Activated CD4-positive, alpha-beta T cell treated with anti-CD3 and anti-CD28 coated beads for 36 hours (primary cell): Measurements from ENCODE around the gene CTIF. TPM values are rescaled to one million over a fixed set of nuclear protein-coding genes. Genes with fewer than 3 reads are reported as not detected.

ENCODE experiments used
- ATAC-seq: fragments of 200-7000 bp; cut with Tn5 transposase; one replicate; pipeline ENCODE4 v1.10.0; 2021; ENCODE audit warnings: mild to moderate bottlenecking, moderate library complexity
- CTCF ChIA-PET: fragments of 350-600 bp; sonication (Branson Sonifier 250); formaldehyde crosslinking; loops from one replicate; lab custom pipeline; 2021; ENCODE audit warnings: antibody characterized with exemption; lab: Charles Lee
- POLR2A ChIA-PET: fragments of 350-600 bp; sonication (Branson Sonifier 250); formaldehyde crosslinking; loops from one replicate; lab custom pipeline; 2021; ENCODE audit warnings: antibody characterized with exemption, inconsistent platforms; lab: Charles Lee
- DNase-seq: peaks from one replicate; pipeline ENCODE4 v3.0.0-alpha.2; 2020
- H3K27ac Mint-ChIP-seq: one replicate; pipeline ENCODE4 v1.8.0; 2021; ENCODE audit warnings: mixed read lengths
- H3K27me3 Mint-ChIP-seq: one replicate; pipeline ENCODE4 v1.8.0; 2021; ENCODE audit warnings: mixed read lengths
- H3K36me3 Mint-ChIP-seq: one replicate; pipeline ENCODE4 v1.8.0; 2021; ENCODE audit warnings: low read depth, mixed read lengths
- H3K4me1 Mint-ChIP-seq: one replicate; pipeline ENCODE4 v1.8.0; 2021; ENCODE audit warnings: mixed read lengths
- H3K4me3 Mint-ChIP-seq: one replicate; pipeline ENCODE4 v1.8.0; 2021; ENCODE audit warnings: mild to moderate bottlenecking, moderate library complexity, mixed read lengths
- H3K9me3 Mint-ChIP-seq: one replicate; pipeline ENCODE4 v1.8.0; 2021; ENCODE audit warnings: low read depth, mixed read lengths
- intact Hi-C, 2 experiments: fragments of 100-400 bp; cut with DNase I in 1 of 2; cut with micrococcal nuclease in 1 of 2; formaldehyde crosslinking; loops; one replicate each; pipeline versions ENCODE4 v1.14.2 to v1.15.1; 2022 to 2024; cut with DNase I, micrococcal nuclease
- total RNA-seq, 2 experiments: library from RNA; stranded (reverse); gene quantifications; one replicate each; pipeline ENCODE4 v1.2.3, GENCODE V29; 2021

The CTIF gene
- total RNA-seq, 2 experiments from 2014 or later: 4.5 to 5.3 TPM

DNA sequence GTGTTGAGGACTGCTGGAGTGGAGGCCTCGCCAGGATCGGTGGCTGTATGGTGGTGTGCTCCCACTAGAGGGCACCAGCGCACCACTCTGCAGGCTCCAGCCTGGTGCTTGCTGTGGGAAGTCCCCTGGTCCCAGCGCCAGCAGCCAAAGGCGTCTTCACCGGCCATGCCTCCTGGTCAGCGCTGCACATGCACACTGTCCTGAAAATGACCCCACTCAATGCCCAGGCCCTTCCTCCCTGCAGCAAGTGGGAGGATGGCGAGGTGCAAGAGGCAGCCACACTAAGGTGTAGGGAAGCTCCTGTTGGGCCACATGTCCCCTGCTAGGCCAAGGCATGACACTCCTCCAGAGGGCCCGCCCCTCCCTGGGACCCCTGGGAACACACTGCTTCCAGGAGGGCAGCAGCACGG, 136.5 kb downstream of the CTIF start:
- no peak overlapping the region for H3K27ac Mint-ChIP-seq
- peak; percentile 97 for ATAC-seq
- H3K36me3 Mint-ChIP-seq: peaks cover 7% of the 10 kb centered on the region
- peak; percentile 91 for DNase-seq
- POLR2A ChIA-PET: no interaction called here
- peaks cover 2% of the 10 kb centered on the region for H3K4me1 Mint-ChIP-seq
- intact Hi-C loops: loop anchor here (1.0 to 10.0 kb wide), 14 partner anchors 237 to 1109 kb away; partner anchors contain the start of gene SMAD7 (in 1 of the 2)
- H3K27me3 Mint-ChIP-seq: no peaks in the 10 kb centered on the region
- peaks cover 7% of the 10 kb centered on the region for H3K9me3 Mint-ChIP-seq
- no peak overlapping the region for H3K4me3 Mint-ChIP-seq
- CTCF ChIA-PET: interaction anchor here (0.5 to 1.2 kb wide), 10 partner anchors 8 to 1555 kb away, joined by 3 to 5 read pairs (median 4); no protein-coding TSS in a partner anchor

DNA sequence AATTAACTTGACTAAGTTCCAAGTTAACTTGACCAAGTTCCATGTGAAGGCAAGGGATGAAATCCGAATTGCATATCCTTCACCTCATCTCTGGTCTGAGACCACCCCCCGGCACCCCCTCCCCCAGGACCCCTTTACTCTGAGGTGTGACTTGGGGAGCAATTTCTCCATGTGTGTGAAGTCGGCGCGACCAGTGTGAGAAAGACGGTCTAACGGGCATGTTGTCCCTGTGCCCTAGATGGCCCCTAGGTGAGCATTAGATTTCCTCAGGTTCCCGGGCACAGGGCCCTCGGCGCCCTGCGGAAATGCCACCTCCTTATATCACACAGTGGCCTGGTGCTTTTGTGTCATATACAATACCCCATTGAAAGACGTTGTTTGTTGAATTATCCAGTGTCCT, 137.1 kb downstream of the CTIF start:
- Mint-ChIP-seq H3K4me3 (no peak overlapping the region), H3K36me3 (peaks cover 7% of the 10 kb centered on the region), H3K27ac (no peak overlapping the region), H3K9me3 (peaks cover 7% of the 10 kb centered on the region), H3K4me1 (peaks cover 2% of the 10 kb centered on the region), H3K27me3 (no peaks in the 10 kb centered on the region)
- ChIA-PET POLR2A (no interaction called here), CTCF (interaction anchor here (0.5 to 1.2 kb wide), 11 partner anchors 8 to 1554 kb away, joined by 3 to 5 read pairs (median 4); no protein-coding TSS in a partner anchor)
- intact Hi-C loops: loop anchor here (1.0 to 10.0 kb wide), 18 partner anchors 101 to 1183 kb away; partner anchors contain the start of gene SMAD7 (in 1 of the 2)
- ATAC-seq (no peak), DNase-seq (no peak)

DNA sequence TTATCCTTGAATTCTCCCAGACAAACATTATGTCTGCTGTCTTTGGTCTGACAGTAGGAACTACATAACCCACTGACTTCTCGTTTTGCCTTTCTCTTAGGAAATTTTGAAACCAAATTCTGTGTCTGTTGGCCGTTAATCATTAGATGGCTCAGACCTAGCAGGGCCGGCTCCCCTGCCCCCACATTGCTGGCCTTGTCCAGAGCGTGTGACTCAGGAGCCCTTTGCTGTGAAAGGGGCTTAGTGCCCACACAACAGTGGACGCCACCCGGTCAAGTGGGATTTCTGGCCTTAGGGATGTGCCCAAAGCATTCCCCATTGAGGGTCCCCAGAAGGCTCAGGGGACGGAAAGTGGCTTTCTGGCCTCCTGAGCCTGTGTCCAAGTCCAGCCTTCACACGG, 137.5 kb downstream of the CTIF start:
- ATAC-seq (no peak), DNase-seq (no peak)
- Mint-ChIP-seq H3K4me3 (no peak overlapping the region), H3K4me1 (peaks cover 2% of the 10 kb centered on the region), H3K27ac (no peak overlapping the region), H3K36me3 (peaks cover 4% of the 10 kb centered on the region), H3K27me3 (no peaks in the 10 kb centered on the region), H3K9me3 (peaks cover 4% of the 10 kb centered on the region)
- intact Hi-C loops: loop anchor here (1.0 to 10.0 kb wide), 13 partner anchors 100 to 1182 kb away; partner anchors contain the start of gene SMAD7 (in 1 of the 2)
- ChIA-PET CTCF (interaction anchor here (0.6 to 1.3 kb wide), 6 partner anchors 13 to 1031 kb away, joined by 3 read pairs; no protein-coding TSS in a partner anchor), POLR2A (no interaction called here)

DNA sequence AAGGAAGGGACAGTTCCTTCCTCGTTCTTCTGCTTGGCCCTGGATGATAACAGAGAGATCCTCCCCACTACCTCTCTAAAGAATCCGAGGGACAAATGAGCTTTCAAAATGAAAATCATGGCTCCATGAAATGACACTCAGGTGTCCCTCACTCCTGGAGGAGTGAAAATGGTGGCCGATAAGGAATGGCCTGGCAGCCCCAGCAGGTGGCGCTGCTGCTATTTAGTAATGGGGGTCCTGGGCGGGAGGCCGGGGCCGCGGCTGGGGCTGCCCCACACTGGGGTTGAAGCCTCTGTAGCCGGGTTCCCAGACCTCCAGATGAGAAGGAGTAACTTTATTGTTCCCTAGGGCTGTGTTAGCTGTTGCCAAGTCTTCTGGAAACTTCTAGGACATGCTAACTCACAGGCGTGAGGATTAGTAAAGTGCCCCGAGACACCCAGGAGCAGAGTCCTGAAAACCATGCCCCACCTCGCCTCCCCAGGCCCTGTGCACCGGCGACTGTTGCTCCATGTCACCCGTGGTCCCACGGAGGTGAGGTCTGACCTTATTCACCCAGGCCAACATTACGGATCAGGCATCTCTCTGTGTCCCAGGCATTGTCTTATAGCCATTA, 138.0 kb downstream of the CTIF start:
- Mint-ChIP-seq H3K36me3 (no peaks in the 10 kb centered on the region), H3K9me3 (no peaks in the 10 kb centered on the region), H3K27ac (no peak overlapping the region), H3K4me1 (peaks cover 2% of the 10 kb centered on the region), H3K27me3 (no peaks in the 10 kb centered on the region), H3K4me3 (no peak overlapping the region)
- intact Hi-C loops: loop anchor here (1.0 to 10.0 kb wide), 13 partner anchors 100 to 1182 kb away; partner anchors contain the start of gene SMAD7 (in 1 of the 2)
- POLR2A ChIA-PET: no interaction called here
- CTCF ChIA-PET: interaction anchor here (0.5 to 1.3 kb wide), 8 partner anchors 14 to 1753 kb away, joined by 3 read pairs; no protein-coding TSS in a partner anchor
- DNase-seq (peak; percentile 84), ATAC-seq (no peak)

DNA sequence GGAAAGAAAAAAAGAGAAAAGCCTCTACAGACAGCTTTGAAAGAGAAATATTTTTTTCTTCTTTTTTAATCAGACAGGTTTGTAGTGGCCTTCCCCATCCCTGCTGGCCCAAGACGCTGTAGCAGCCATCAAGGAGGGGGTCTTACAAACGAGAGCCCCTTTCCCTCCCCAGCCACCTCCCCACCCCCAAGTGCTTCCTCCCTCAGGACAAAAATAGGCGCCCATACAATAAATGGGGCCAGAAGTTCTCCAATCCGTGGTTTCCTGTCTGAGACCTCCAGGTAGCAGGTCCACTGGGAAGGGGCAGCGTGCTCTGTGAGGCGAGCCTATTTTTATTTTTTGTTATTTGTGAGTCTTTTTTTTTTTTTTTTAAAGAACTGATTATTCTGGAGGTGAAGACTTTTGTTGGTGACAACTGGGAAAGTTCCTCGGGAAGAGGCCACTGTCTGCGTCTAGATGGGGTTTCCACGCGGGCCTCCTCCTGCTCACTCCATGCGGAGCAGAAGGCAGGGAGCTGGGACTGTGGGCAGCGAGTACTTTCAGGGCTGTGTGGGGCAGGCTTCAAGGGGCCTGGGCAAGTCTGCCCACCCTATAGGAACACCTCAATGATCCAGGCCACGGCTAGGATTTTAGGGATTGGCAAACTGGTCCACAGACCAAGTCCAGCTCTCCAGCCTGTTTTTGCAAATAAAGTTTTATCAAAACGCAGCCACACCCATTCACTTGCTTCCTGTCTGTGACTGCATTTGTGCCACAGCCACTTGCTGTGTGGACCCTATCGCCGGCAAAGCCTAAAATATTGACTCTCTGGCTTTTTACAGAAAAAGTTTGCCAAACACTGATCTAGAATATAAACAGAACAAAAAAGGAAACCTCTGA, 139.6 kb downstream of the CTIF start:
- Mint-ChIP-seq H3K27me3 (no peaks in the 10 kb centered on the region), H3K36me3 (no peaks in the 10 kb centered on the region), H3K4me1 (peaks cover 2% of the 10 kb centered on the region), H3K27ac (no peak overlapping the region), H3K9me3 (no peaks in the 10 kb centered on the region), H3K4me3 (no peak overlapping the region)
- POLR2A ChIA-PET: no interaction called here
- CTCF ChIA-PET: interaction anchor here (0.6 to 0.9 kb wide), 4 partner anchors 367 to 1270 kb away, joined by 3 to 4 read pairs (median 3); no protein-coding TSS in a partner anchor
- intact Hi-C loops: loop anchor here (5.0 to 10.0 kb wide), 9 partner anchors 246 to 1106 kb away; partner anchors contain the start of gene SMAD7 (in 1 of the 2)
- DNase-seq (no peak), ATAC-seq (no peak)

DNA sequence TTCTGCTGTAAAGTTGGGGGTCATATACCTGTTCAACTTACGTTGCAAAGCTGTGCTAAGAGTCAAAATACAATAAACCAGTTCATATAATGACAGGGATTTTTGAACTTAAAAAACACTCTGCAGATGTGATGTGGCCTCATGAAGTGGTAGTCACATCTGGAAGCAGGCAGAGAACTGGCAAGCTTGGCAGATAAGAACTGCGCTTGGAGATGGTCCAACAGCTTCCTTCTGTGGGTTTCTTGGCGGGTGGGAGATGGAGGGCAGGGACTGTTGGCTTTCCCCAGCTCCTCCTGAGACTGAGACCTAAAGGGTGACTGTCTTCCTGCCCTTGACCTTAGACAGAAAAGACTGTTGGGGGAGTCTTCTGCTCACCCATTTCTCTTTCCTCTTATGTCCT, 140.4 kb downstream of the CTIF start:
- CTCF ChIA-PET: interaction anchor here (0.9 kb wide), 1 partner anchor 559 kb away, joined by 3 read pairs; no protein-coding TSS in a partner anchor
- intact Hi-C loops: loop anchor here (5.0 to 10.0 kb wide), 9 partner anchors 246 to 1106 kb away; partner anchors contain the start of gene SMAD7 (in 1 of the 2)
- H3K36me3 Mint-ChIP-seq: no peaks in the 10 kb centered on the region
- no peaks in the 10 kb centered on the region for H3K27me3 Mint-ChIP-seq
- H3K9me3 Mint-ChIP-seq: no peaks in the 10 kb centered on the region
- no peak overlapping the region for H3K4me3 Mint-ChIP-seq
- DNase-seq (no peak), ATAC-seq (no peak)
- peaks cover 2% of the 10 kb centered on the region for H3K4me1 Mint-ChIP-seq
- POLR2A ChIA-PET: interaction anchor here (0.6 kb wide), 2 partner anchors 177 to 1514 kb away, joined by 3 read pairs; no protein-coding TSS in a partner anchor
- no peak overlapping the region for H3K27ac Mint-ChIP-seq

DNA sequence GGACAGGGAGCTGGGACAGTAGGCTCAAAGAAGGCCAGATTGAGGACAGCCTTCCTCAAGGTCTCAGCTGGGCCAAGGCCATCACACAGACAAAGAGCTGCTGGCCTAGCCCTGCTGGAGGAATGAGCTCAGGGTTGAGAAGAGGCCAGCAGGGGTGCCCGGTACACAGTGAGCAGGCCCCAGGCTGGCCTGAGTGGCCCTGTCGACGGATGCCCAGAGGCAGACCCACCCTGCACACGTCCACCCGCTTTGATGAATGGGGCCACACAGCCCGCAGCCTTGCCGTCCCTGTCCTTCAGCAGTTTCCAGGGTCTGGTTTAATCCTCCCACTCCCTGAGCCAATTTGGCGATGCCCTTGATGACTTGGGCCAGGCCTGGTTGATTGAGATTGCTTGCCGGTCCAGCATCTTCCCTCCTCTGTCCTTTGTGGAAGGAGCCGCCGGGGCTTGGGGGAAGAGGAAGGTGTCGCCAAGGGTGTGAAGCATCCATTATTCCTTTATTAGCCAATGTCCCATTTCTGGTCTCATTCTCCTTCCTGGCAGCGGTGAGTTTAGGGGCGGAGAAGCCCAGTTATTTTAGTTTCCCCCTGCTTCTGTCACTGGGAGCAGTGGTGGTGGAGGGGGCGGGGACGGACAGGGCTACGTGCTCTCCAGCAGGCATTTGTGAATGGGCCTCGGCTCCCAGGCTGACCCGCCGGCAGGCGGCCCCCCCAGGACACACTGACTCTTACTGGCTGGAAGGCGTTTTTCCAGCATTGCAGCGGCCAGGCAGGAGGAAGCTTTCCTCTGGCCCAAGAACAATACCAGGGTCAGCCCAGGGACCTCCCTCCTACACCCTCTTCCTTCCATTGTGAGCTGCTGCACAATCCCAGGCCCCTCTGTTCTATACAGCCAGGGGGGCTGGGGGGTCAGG, 141.8 kb downstream of the CTIF start:
- DNase-seq (no peak), ATAC-seq (no peak)
- no peaks in the 10 kb centered on the region for H3K27me3 Mint-ChIP-seq
- no peaks in the 10 kb centered on the region for H3K4me1 Mint-ChIP-seq
- no peak overlapping the region for H3K4me3 Mint-ChIP-seq
- ChIA-PET POLR2A (no interaction called here), CTCF (interaction anchor here (0.6 kb wide), 1 partner anchor 109 kb away, joined by 3 read pairs; no protein-coding TSS in a partner anchor)
- no peaks in the 10 kb centered on the region for H3K9me3 Mint-ChIP-seq
- no peak overlapping the region for H3K27ac Mint-ChIP-seq
- no peaks in the 10 kb centered on the region for H3K36me3 Mint-ChIP-seq
- intact Hi-C loops: no loop called here

DNA sequence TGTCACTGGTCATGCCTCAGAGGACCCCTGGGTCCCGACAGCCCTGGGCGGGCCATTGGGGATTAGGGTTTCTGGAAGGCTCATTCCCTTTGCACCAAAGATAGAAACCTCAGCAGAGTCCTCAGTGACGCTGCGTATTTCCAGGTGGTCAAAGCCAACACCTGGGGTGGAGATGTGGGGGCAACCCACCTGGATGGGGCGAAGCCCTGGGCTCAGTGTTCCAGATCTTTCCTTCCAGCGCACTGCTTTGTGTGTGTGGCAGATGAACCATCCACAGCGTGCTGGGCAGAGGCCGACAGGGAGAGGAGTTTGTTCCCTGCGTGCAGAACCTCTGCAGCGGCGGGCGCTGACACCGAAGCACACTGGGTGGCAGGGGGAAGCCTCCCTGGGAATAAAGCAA, 143.9 kb downstream of the CTIF start:
- intact Hi-C loops: no loop called here
- Mint-ChIP-seq H3K36me3 (no peaks in the 10 kb centered on the region), H3K4me1 (no peaks in the 10 kb centered on the region), H3K27me3 (no peaks in the 10 kb centered on the region), H3K27ac (no peak overlapping the region), H3K9me3 (no peaks in the 10 kb centered on the region), H3K4me3 (no peak overlapping the region)
- DNase-seq (no peak), ATAC-seq (no peak)
- CTCF ChIA-PET: no interaction called here
- POLR2A ChIA-PET: no interaction called here

DNA sequence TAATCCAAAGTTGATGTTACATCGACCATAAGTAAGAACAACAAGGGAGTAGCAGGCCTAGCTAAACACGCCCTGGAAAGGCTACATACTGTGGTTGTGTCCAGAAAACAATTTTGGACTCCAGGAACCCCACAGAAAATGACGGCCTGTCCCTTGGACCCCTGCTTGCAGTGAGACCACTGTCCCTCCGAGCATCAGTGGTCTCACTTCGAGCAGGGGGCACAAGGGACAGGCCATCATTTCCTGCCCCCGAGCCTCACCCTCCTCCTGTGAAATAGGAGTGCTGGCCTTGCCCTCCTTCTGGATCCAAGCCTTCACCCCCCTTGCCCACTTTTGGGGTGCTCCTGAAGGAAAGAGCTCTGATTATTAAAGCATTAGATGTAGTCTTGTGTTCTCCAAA, 144.4 kb downstream of the CTIF start:
- no peak overlapping the region for H3K27ac Mint-ChIP-seq
- H3K36me3 Mint-ChIP-seq: no peaks in the 10 kb centered on the region
- no peak overlapping the region for H3K4me3 Mint-ChIP-seq
- no peaks in the 10 kb centered on the region for H3K4me1 Mint-ChIP-seq
- intact Hi-C loops: no loop called here
- DNase-seq: no peak
- ChIA-PET POLR2A (no interaction called here), CTCF (no interaction called here)
- H3K27me3 Mint-ChIP-seq: no peaks in the 10 kb centered on the region
- no peak for ATAC-seq
- H3K9me3 Mint-ChIP-seq: no peaks in the 10 kb centered on the region

DNA sequence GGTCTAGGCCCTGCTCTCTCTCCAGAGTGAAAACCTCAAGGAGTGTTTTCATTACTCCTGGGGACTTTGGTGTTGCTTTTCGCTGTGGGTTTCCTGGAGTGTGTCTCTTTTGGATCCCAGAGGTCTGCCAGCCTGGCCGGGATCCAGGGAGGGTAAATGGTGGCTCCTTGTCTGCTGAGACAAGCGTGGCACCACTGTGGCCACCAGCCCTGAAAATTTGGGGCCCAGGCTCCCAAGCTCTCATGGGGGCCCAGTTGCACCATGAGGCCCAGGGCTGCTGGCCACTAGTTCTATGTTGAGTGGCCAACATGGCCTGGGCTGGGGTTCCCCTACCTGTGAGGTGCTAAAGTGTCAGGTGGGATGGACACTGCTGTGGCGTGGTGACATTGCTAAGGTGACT, 144.8 kb downstream of the CTIF start:
- no peak overlapping the region for H3K4me3 Mint-ChIP-seq
- no peaks in the 10 kb centered on the region for H3K36me3 Mint-ChIP-seq
- ATAC-seq (no peak), DNase-seq (no peak)
- intact Hi-C loops: no loop called here
- no peaks in the 10 kb centered on the region for H3K27me3 Mint-ChIP-seq
- ChIA-PET POLR2A (no interaction called here), CTCF (no interaction called here)
- H3K9me3 Mint-ChIP-seq: no peaks in the 10 kb centered on the region
- H3K4me1 Mint-ChIP-seq: no peaks in the 10 kb centered on the region
- no peak overlapping the region for H3K27ac Mint-ChIP-seq
